HEK293T (cell line): Measurements from ENCODE around the gene TLE5.

Experiments
- ARNT ChIP-seq: fragments of 450-650 bp; IDR thresholded peaks from 2 replicates; pipeline ENCODE4 v1.6.1; 2017; ENCODE audit warnings: mild to moderate bottlenecking
- BHLHE40 ChIP-seq: fragments of 450-650 bp; IDR thresholded peaks from 2 replicates; pipeline ENCODE4 v1.6.1; 2016; ENCODE audit warnings: mild to moderate bottlenecking, moderate library complexity, borderline replicate concordance
- CTBP1 ChIP-seq: fragments of 450-650 bp; IDR thresholded peaks from 2 replicates; pipeline ENCODE4 v1.6.1; 2016; ENCODE audit warnings: borderline replicate concordance
- ELF4 ChIP-seq: fragments of 450-650 bp; IDR thresholded peaks from 2 replicates; pipeline ENCODE4 v1.6.1; 2017; ENCODE audit warnings: antibody characterized with exemption
- FOXA1 ChIP-seq: fragments of 450-650 bp; IDR thresholded peaks from 2 replicates; pipeline ENCODE4 v1.6.1; 2016; ENCODE audit warnings: mild to moderate bottlenecking
- FOXK2 ChIP-seq: fragments of 450-650 bp; IDR thresholded peaks from 2 replicates; pipeline ENCODE4 v1.6.1; 2016; ENCODE audit warnings: mild to moderate bottlenecking
- FOXM1 ChIP-seq: fragments of 450-650 bp; IDR thresholded peaks from 2 replicates; pipeline ENCODE4 v1.6.1; 2017; ENCODE audit warnings: mild to moderate bottlenecking, borderline replicate concordance
- HDGF ChIP-seq: fragments of 450-650 bp; IDR thresholded peaks from 2 replicates; pipeline ENCODE4 v1.6.1; 2017; ENCODE audit warnings: antibody characterized with exemption, borderline replicate concordance
- PKNOX1 ChIP-seq: fragments of 450-650 bp; IDR thresholded peaks from 2 replicates; pipeline ENCODE4 v1.6.1; 2016
- SP1 ChIP-seq: fragments of 450-650 bp; IDR thresholded peaks from 2 replicates; pipeline ENCODE4 v1.6.1; 2017
- ZNF384 ChIP-seq: fragments of 450-650 bp; IDR thresholded peaks from 2 replicates; pipeline ENCODE4 v1.6.1; 2016

- no peak for TF ChIP-seq FOXM1
- no peak for TF ChIP-seq ELF4
- no peak for TF ChIP-seq FOXA1
- no peak for TF ChIP-seq HDGF
- TF ChIP-seq FOXK2 = no peak
- no peak for TF ChIP-seq ZNF384
- TF ChIP-seq SP1 = no peak
- TF ChIP-seq CTBP1 = no peak
- TF ChIP-seq BHLHE40 = no peak
- TF ChIP-seq ARNT = no peak
- TF ChIP-seq PKNOX1 = no peak
These were observed 38.0 kb upstream of the TLE5 start for GRCh38 chr19:3100331-3100730.
